Measurements from ENCODE around the gene PMVK. TPM values are rescaled to one million over a fixed set of nuclear protein-coding genes. Genes with fewer than 3 reads are reported as not detected.

The PMVK gene
- total RNA-seq, 1 experiment from 2014 or later: 24.0 TPM

- ChIA-PET CTCF (interaction anchor here (1.1 to 3.2 kb wide), 5 partner anchors 8 to 211 kb away, joined by 4 to 25 read pairs (median 4); partner anchors contain the start of genes CKS1B and LENEP), POLR2A (interaction anchor here (3.3 to 3.7 kb wide), 2 partner anchors 10 to 12 kb away, joined by 15 to 46 read pairs; partner anchors contain the start of genes LENEP and SHC1), RAD21 (ENCODE audit: low non-redundant PET in 1 of 2, low total read pairs in 2 of 2, uncharacterized antibody in 2 of 2, unreplicated experiment in 2 of 2) (no interaction called here)
- peaks cover 75% of the 10 kb centered on the region for H3K79me2 ChIP-seq (ENCODE audit: insufficient read depth, low read length)
- no peak overlapping the region for H2AFZ ChIP-seq (ENCODE audit: low read depth, low read length, poor library complexity, severe bottlenecking)
- no peaks in the 10 kb centered on the region for H3K9me2 ChIP-seq (ENCODE audit: insufficient read depth)
- peak overlapping the region; percentile 70 for H3K27ac ChIP-seq (ENCODE audit: low read depth, low read length)
- H4K20me1 ChIP-seq (ENCODE audit: insufficient read depth): no peaks in the 10 kb centered on the region
- H3K4me1 ChIP-seq (ENCODE audit: control insufficient read depth in 1 of 2, insufficient read depth in 2 of 2, low read length in 2 of 2): peaks cover 10 to 34% of the 10 kb centered on the region in 2 experiments; a peak in 3 of 4 replicates
- H3K4me3 ChIP-seq (replicated peaks in 1 of 2; ENCODE audit: low read depth in 1 of 2, low read length in 2 of 2): peak overlapping the region; percentile 41 to 84
- peaks cover 17 to 27% of the 10 kb centered on the region in 2 experiments for H3K36me3 ChIP-seq (ENCODE audit: control insufficient read depth in 1 of 2, insufficient read depth in 2 of 2, low read length in 2 of 2)
- intact Hi-C loops (cut with micrococcal nuclease): no loop called here
- no peaks in the 10 kb centered on the region for H3K27me3 ChIP-seq (ENCODE audit: insufficient read depth, low read length)
- no peak for DNase-seq (ENCODE audit: low read depth, low spot score)
- ATAC-seq: no peak
- TSS peak; percentile 99 for BruUV-seq (replicated peaks)
- H3K9me3 ChIP-seq (ENCODE audit: control insufficient read depth in 1 of 2, insufficient read depth in 1 of 2, low read depth in 1 of 2, low read length in 2 of 2): no peaks in the 10 kb centered on the region
- peak overlapping the region; percentile 90 for H3K9ac ChIP-seq (ENCODE audit: low read length)
- H3K4me2 ChIP-seq (ENCODE audit: low read length): peak overlapping the region; percentile 93
- TF ChIP-seq REST (IDR thresholded peaks at IDR 0.05; ENCODE audit: low read depth) (no peak), MAX (IDR thresholded peaks at IDR 0.05) (no peak), ZFX (IDR thresholded peaks at IDR 0.05) (no peak), EZH2 (IDR thresholded peaks at IDR 0.05) (no peak), YY1 (IDR thresholded peaks at IDR 0.05; ENCODE audit: extremely low read depth, insufficient replicate concordance, low read depth, low read length) (no peak), CTCF (IDR thresholded peaks at IDR 0.05 in 2 of 3, conservative IDR thresholded peaks at IDR 0.05 in 1 of 3; ENCODE audit: borderline replicate concordance in 1 of 3, insufficient read depth in 1 of 3, low read depth in 2 of 3, low read length in 2 of 3) (no peak), ELF1 (IDR thresholded peaks at IDR 0.05; ENCODE audit: borderline replicate concordance, low read depth) (no peak), CEBPB (IDR thresholded peaks at IDR 0.05; ENCODE audit: low read depth) (no peak), RAD21 (IDR thresholded peaks at IDR 0.05; ENCODE audit: low read depth) (no peak), SIN3A (IDR thresholded peaks at IDR 0.05; ENCODE audit: low read depth) (no peak), POLR2A (IDR thresholded peaks at IDR 0.05; ENCODE audit: borderline replicate concordance, extremely low read depth, insufficient read depth, insufficient read length) (no peak), SP1 (IDR thresholded peaks at IDR 0.05; ENCODE audit: low read depth) (no peak), JUND (IDR thresholded peaks at IDR 0.05) (no peak), FOSL1 (IDR thresholded peaks at IDR 0.05; ENCODE audit: low read depth) (no peak), EGR1 (IDR thresholded peaks at IDR 0.05; ENCODE audit: low read depth) (no peak), SRF (IDR thresholded peaks at IDR 0.05; ENCODE audit: low read depth) (no peak), POLR2AphosphoS5 (IDR thresholded peaks at IDR 0.05; ENCODE audit: low read depth, low read length) (no peak), ZNF274 (IDR thresholded peaks at IDR 0.05; ENCODE audit: low read depth, low read length) (no peak), CBX3 (IDR thresholded peaks at IDR 0.05; ENCODE audit: low read depth) (no peak), TCF7L2 (IDR thresholded peaks at IDR 0.05; ENCODE audit: borderline replicate concordance, extremely low read depth, insufficient read depth, insufficient read length) (no peak)
These were observed 45.8 kb upstream of the PMVK start for GRCh38 chr1:154982341-154982740.

Measured in HCT116 (cell line).